EH (cell line): ENCODE data around the gene PLA1A.
"Not testable (repeated sequence)": the region's sequence is repeated elsewhere in the genome, so short reads cannot be mapped to it uniquely, and the experiment has no call there.

Experiments used
- DNase-seq: peaks from one replicate; pipeline ENCODE4 v3.0.0-alpha.2; 2015; ENCODE audit warnings: low read depth

The PLA1A gene

GRCh38 chr3:119579366-119580066 is 18.2 kb upstream of the PLA1A start, which contains the start of gene ADPRH:
TSS of gene ADPRH (plus strand) at chr3:119579492. CDS start at chr3:119582170, 2,678 bp downstream.
- DNase-seq = peak; percentile 65

GRCh38 chr3:119580067-119580760 is 17.5 kb upstream of the PLA1A start:
- no peak for DNase-seq

GRCh38 chr3:119582178-119582577 is 15.5 kb upstream of the PLA1A start:
- no peak for DNase-seq

GRCh38 chr3:119585208-119585607 is 12.5 kb upstream of the PLA1A start:
- DNase-seq = no peak

- DNase-seq = peak; percentile 44
Observed at GRCh38 chr3:119585856-119586570, 11.7 kb upstream of the PLA1A start.

- DNase-seq = peak; percentile 62
Observed at GRCh38 chr3:119586733-119587172, 10.9 kb upstream of the PLA1A start.

GRCh38 chr3:119588112-119588511 is 9.6 kb upstream of the PLA1A start:
- peak; percentile 15 for DNase-seq

GRCh38 chr3:119589102-119589773 is 8.4 kb upstream of the PLA1A start:
- peak; percentile 38 for DNase-seq

GRCh38 chr3:119590706-119591105 is 7.0 kb upstream of the PLA1A start:
- no peak for DNase-seq

- DNase-seq = no peak
Observed at GRCh38 chr3:119592861-119593260, 4.8 kb upstream of the PLA1A start.

- DNase-seq = no peak
Observed at GRCh38 chr3:119594066-119594465, 3.6 kb upstream of the PLA1A start.

- DNase-seq = not testable (repeated sequence)
Observed at GRCh38 chr3:119594929-119595328, 2.8 kb upstream of the PLA1A start.

GRCh38 chr3:119595639-119596334 is 1.9 kb upstream of the PLA1A start:
- no peak for DNase-seq

GRCh38 chr3:119596398-119596797 is 1.3 kb upstream of the PLA1A start:
- no peak for DNase-seq

- no peak for DNase-seq
Observed at GRCh38 chr3:119598410-119599098, 869 bp downstream of the PLA1A start.

GRCh38 chr3:119599558-119600174 is 2.0 kb downstream of the PLA1A start:
- no peak for DNase-seq

- DNase-seq = peak; percentile 31
Observed at GRCh38 chr3:119600732-119601131, 3.0 kb downstream of the PLA1A start.

GRCh38 chr3:119601154-119601553 is 3.5 kb downstream of the PLA1A start:
- DNase-seq = no peak

- no peak for DNase-seq
Observed at GRCh38 chr3:119602676-119603075, 5.0 kb downstream of the PLA1A start.

GRCh38 chr3:119604878-119605277 is 7.2 kb downstream of the PLA1A start:
- peak; percentile 46 for DNase-seq
